Activated T-cell treated with anti-CD3 and anti-CD28 coated beads, Interleukin-2, amount 50 U/mL, for 4 hours (primary cell): Measurements from ENCODE around the gene LTBP1. TPM values are rescaled to one million over a fixed set of nuclear protein-coding genes. Genes with fewer than 3 reads are reported as not detected.

Source experiments
- ATAC-seq, 2 donors: fragments of 200-7000 bp; cut with Tn5 transposase; one replicate each; pipeline ENCODE4 v1.10.0; 2021
- DNase-seq: peaks from one replicate; pipeline ENCODE4 v3.0.0-alpha.2; 2020
- H3K27me3 Mint-ChIP-seq: one replicate; pipeline ENCODE4 v1.8.0; 2021; ENCODE audit warnings: low read depth, mixed read lengths
- H3K36me3 Mint-ChIP-seq: one replicate; pipeline ENCODE4 v1.8.0; 2022; ENCODE audit warnings: mixed read lengths; ENCODE audit not compliant: insufficient read depth
- H3K4me1 Mint-ChIP-seq: one replicate; pipeline ENCODE4 v1.8.0; 2021; ENCODE audit warnings: low read depth, mixed read lengths
- H3K4me3 Mint-ChIP-seq: one replicate; pipeline ENCODE4 v1.8.0; 2021; ENCODE audit warnings: mild to moderate bottlenecking, moderate library complexity, mixed read lengths
- H3K9me3 Mint-ChIP-seq: one replicate; pipeline ENCODE4 v1.8.0; 2021; ENCODE audit warnings: mixed read lengths
- total RNA-seq, 3 donors: library from RNA; stranded (reverse); gene quantifications; one replicate each; pipeline ENCODE4 v1.2.1, GENCODE V29; 2021

LTBP1 gene
- total RNA-seq, 3 donors from 2014 or later: 0.21 to 0.33 (median 0.22) TPM

DNA sequence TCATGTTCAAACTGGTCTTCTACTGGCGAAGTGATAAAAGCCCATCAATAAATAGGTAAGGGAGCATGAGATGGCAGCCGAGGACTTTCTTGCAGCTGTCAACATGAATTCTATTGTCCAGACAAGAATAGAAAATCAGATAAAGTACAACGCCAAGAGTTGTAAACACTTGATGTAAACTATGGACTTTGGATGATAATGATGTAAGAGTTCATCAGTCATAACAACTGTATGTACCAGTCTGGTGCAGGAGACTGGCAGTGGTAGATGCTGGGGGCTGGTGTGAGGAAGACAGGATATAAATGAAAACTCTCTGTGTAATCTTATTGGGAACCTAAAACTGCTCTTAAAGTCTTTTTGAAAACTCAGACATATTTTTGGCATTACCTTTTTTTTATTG is 373.8 kb downstream of the LTBP1 start:
- no peak overlapping the region for H3K4me3 Mint-ChIP-seq
- DNase-seq: no peak
- H3K27me3 Mint-ChIP-seq: peaks cover 7% of the 10 kb centered on the region
- no peaks in the 10 kb centered on the region for H3K9me3 Mint-ChIP-seq
- no peak for ATAC-seq
- peaks cover 19% of the 10 kb centered on the region for H3K4me1 Mint-ChIP-seq
- H3K36me3 Mint-ChIP-seq: no peaks in the 10 kb centered on the region

- H3K9me3 Mint-ChIP-seq: no peaks in the 10 kb centered on the region
- peak; percentile 85 to 88 for ATAC-seq
- peaks cover 7% of the 10 kb centered on the region for H3K27me3 Mint-ChIP-seq
- H3K36me3 Mint-ChIP-seq: no peaks in the 10 kb centered on the region
- DNase-seq: no peak
- peaks cover 19% of the 10 kb centered on the region for H3K4me1 Mint-ChIP-seq
- H3K4me3 Mint-ChIP-seq: no peak overlapping the region
These were observed 374.6 kb downstream of the LTBP1 start for GRCh38 chr2:33321236-33321771.

DNA sequence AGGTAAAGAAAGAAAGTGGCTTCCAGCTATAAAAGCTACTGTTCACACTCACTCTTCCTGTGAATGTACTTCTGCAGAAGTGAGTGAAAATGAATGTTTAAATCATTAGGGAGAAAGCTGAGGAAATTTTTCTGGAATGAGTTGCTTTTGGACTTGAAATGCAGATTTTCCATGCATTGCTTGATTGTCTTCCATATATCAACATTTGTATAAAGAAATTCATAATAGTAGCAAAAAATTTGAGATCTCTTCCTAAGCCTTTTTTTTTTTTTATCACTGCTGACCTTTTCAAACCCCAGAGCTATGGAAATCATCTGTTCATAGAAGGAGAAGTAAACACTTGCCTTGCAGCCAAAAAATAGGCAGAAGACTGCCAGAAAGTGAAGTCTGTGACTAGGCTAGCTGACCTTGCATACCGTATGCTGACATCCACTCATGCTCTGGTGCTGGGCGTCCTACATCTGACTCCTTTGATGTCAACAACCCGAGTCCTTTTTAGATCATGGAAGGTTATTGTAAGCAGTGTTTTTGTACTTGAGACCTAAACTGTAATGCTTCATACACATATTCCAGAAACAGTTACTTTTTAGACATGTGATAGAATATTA is 375.2 kb downstream of the LTBP1 start:
- Mint-ChIP-seq H3K9me3 (no peaks in the 10 kb centered on the region), H3K4me1 (peaks cover 19% of the 10 kb centered on the region), H3K27me3 (peaks cover 9% of the 10 kb centered on the region), H3K4me3 (no peak overlapping the region), H3K36me3 (no peaks in the 10 kb centered on the region)
- DNase-seq (no peak), ATAC-seq (no peak)

DNA sequence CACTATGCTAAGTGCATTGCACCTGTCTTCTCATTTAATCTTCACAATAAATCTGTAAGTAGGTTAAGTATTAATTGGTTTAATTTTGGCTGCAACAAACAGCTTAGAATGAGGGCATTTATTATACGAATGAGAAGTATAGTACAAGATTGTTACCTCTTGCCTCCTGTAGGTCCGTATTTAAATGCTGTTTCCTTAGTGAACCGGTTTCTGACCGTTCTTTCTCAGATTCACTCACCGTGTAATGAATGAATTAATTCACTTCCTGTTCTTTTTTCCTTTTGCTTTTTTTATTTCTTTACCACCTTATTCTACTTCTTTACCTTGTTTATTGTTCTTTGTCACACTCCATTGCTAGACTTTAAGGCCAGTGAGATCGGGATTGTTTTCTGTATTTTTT is 375.9 kb downstream of the LTBP1 start:
- Mint-ChIP-seq H3K4me1 (peaks cover 19% of the 10 kb centered on the region), H3K36me3 (no peaks in the 10 kb centered on the region), H3K9me3 (no peaks in the 10 kb centered on the region), H3K27me3 (peaks cover 12% of the 10 kb centered on the region), H3K4me3 (no peak overlapping the region)
- DNase-seq (no peak), ATAC-seq (no peak)

DNA sequence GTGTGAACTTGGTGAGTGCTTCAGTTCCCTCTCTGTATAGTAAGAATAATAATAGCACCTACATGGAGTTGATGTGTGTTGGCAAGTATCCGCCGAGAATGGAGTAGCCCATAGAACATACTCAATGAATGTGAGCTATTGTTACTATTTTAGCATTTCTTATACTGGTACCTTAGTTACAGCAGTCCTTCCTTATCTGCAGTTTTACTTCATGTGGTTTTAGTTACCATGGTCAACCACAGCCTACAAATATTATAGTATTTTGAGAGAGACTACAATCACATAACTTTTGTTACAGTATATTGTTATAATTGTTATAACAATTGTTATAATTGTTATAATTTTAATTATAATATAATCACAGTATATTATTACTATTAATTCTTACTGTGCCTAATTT is 377.2 kb downstream of the LTBP1 start:
- Mint-ChIP-seq H3K4me1 (peaks cover 19% of the 10 kb centered on the region), H3K4me3 (no peak overlapping the region), H3K36me3 (no peaks in the 10 kb centered on the region), H3K9me3 (no peaks in the 10 kb centered on the region), H3K27me3 (peaks cover 15% of the 10 kb centered on the region)
- no peak for ATAC-seq
- DNase-seq: no peak

GRCh38 chr2:33326100-33326499 is 379.3 kb downstream of the LTBP1 start:
- Mint-ChIP-seq H3K4me1 (peaks cover 15% of the 10 kb centered on the region), H3K4me3 (no peak overlapping the region), H3K9me3 (no peaks in the 10 kb centered on the region), H3K36me3 (no peaks in the 10 kb centered on the region), H3K27me3 (peaks cover 14% of the 10 kb centered on the region)
- ATAC-seq (no peak), DNase-seq (no peak)

GRCh38 chr2:33333433-33333832 is 386.7 kb downstream of the LTBP1 start:
- DNase-seq (no peak), ATAC-seq (no peak)
- Mint-ChIP-seq H3K9me3 (no peaks in the 10 kb centered on the region), H3K36me3 (no peaks in the 10 kb centered on the region), H3K4me3 (no peak overlapping the region), H3K27me3 (peaks cover 3% of the 10 kb centered on the region), H3K4me1 (peaks cover 2% of the 10 kb centered on the region)

DNA sequence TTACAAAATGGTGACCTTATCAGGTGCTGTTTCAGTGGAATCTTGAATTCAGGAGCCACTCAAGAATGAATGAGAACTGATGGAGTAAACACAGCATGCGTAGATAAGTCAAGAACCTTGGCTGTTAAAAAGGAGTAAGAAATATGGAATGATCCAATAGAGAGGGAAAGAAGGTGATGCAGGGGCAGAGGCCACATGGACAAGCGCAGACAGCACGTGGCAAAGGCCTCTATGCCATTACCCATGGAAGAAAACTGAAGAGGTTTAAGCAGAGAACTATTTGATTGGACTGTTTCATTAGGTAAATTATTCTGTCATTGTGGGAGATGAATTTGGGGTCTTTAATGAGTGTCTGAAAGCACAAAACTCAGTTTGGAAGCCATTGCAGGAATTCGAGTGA is 387.3 kb downstream of the LTBP1 start:
- H3K9me3 Mint-ChIP-seq: no peaks in the 10 kb centered on the region
- no peak overlapping the region for H3K4me3 Mint-ChIP-seq
- no peak for ATAC-seq
- H3K27me3 Mint-ChIP-seq: peaks cover 3% of the 10 kb centered on the region
- H3K36me3 Mint-ChIP-seq: no peaks in the 10 kb centered on the region
- H3K4me1 Mint-ChIP-seq: peaks cover 2% of the 10 kb centered on the region
- no peak for DNase-seq

GRCh38 chr2:33335516-33335915 is 388.8 kb downstream of the LTBP1 start:
- no peak overlapping the region for H3K4me3 Mint-ChIP-seq
- DNase-seq: no peak
- peaks cover 6% of the 10 kb centered on the region for H3K27me3 Mint-ChIP-seq
- H3K9me3 Mint-ChIP-seq: no peaks in the 10 kb centered on the region
- H3K4me1 Mint-ChIP-seq: peaks cover 2% of the 10 kb centered on the region
- ATAC-seq: no peak
- no peaks in the 10 kb centered on the region for H3K36me3 Mint-ChIP-seq

- no peak overlapping the region for H3K4me3 Mint-ChIP-seq
- ATAC-seq (no peak), DNase-seq (no peak)
- no peaks in the 10 kb centered on the region for H3K36me3 Mint-ChIP-seq
- H3K27me3 Mint-ChIP-seq: peaks cover 6% of the 10 kb centered on the region
- H3K9me3 Mint-ChIP-seq: no peaks in the 10 kb centered on the region
- peaks cover 2% of the 10 kb centered on the region for H3K4me1 Mint-ChIP-seq
These were observed 389.4 kb downstream of the LTBP1 start for GRCh38 chr2:33336036-33336625.

DNA sequence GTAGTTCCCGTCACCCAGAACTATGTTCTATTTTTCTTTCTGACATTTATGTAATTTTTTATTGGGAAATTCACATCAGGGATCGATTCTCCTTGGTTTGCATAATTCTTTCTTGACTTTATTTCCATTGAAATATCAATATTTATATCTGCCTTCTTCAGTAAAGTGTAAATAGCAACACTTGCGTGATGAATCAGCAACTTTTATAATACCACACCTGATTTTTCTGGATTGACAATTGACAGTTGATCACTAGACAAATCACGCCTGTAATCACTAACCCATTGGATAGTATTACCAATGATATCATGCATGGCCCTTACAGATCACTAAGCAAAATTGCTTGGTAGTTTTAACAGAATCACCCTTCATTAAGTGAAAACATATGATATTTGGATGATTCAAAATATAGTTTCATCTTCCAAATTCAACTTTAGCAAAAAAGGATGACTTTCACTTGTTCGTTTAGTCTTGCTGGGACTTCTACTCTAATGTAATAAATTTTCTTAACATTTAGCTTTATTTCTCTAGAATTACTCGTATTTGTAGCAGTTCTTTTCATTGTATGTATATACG is 390.7 kb downstream of the LTBP1 start:
- no peak for DNase-seq
- Mint-ChIP-seq H3K9me3 (no peaks in the 10 kb centered on the region), H3K27me3 (peaks cover 6% of the 10 kb centered on the region), H3K4me3 (no peak overlapping the region), H3K4me1 (peaks cover 2% of the 10 kb centered on the region), H3K36me3 (no peaks in the 10 kb centered on the region)
- ATAC-seq: no peak

DNA sequence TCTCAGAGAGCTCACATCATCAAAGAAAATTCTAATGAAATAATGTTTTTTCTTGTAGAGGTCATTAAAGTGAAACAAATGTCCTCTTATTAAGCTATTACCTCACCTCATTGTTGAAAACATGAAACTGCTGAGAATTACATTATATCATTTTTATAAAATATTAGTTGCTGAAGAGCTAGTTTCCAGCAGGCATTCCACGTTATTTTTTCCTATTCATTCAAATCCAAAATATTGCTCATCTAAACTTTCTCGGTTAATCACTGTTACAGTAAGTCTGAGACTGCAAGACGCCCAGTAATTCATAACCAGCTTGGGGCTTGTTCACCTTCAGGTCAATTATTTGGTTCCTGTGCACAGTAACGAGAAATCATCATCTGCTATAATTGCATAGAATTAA is 391.2 kb downstream of the LTBP1 start:
- ATAC-seq (no peak), DNase-seq (no peak)
- no peaks in the 10 kb centered on the region for H3K36me3 Mint-ChIP-seq
- H3K27me3 Mint-ChIP-seq: peaks cover 4% of the 10 kb centered on the region
- peaks cover 2% of the 10 kb centered on the region for H3K4me1 Mint-ChIP-seq
- no peak overlapping the region for H3K4me3 Mint-ChIP-seq
- no peaks in the 10 kb centered on the region for H3K9me3 Mint-ChIP-seq

DNA sequence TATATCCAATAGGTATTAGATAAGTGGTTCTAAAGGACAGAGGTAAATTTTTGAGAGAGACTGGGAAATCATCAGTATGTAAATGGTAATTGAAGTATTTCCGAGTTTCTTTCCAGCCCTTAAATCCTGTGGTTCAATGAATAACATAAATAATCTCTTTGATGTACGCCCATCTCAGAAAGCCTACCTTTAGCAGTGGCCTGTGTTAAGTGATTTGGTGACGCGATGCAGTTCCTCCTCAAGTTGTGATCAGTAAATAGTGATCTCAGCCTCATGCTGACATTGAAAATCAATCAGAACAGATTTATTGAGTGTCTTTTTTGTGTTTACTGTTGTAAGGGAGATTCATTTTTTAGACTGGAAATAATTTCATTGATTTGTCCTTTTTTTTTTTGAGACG is 392.5 kb downstream of the LTBP1 start:
- Mint-ChIP-seq H3K36me3 (no peaks in the 10 kb centered on the region), H3K27me3 (peaks cover 4% of the 10 kb centered on the region), H3K9me3 (no peaks in the 10 kb centered on the region), H3K4me1 (peaks cover 7% of the 10 kb centered on the region), H3K4me3 (no peak overlapping the region)
- DNase-seq: no peak
- ATAC-seq: no peak

GRCh38 chr2:33340280-33340679 is 393.5 kb downstream of the LTBP1 start:
- ATAC-seq (no peak), DNase-seq (no peak)
- Mint-ChIP-seq H3K27me3 (peaks cover 4% of the 10 kb centered on the region), H3K4me3 (no peak overlapping the region), H3K4me1 (peaks cover 15% of the 10 kb centered on the region), H3K9me3 (no peaks in the 10 kb centered on the region), H3K36me3 (no peaks in the 10 kb centered on the region)

GRCh38 chr2:33342171-33342570 is 395.4 kb downstream of the LTBP1 start:
- DNase-seq (no peak), ATAC-seq (no peak)
- Mint-ChIP-seq H3K36me3 (no peaks in the 10 kb centered on the region), H3K27me3 (peaks cover 4% of the 10 kb centered on the region), H3K9me3 (no peaks in the 10 kb centered on the region), H3K4me3 (no peak overlapping the region), H3K4me1 (peaks cover 13% of the 10 kb centered on the region)
